HG03064 (cell line): ENCODE results near the gene MEAF6.
"Not testable (repeated sequence)": the region's sequence is repeated elsewhere in the genome, so short reads cannot be mapped to it uniquely, and the experiment has no call there.

Source experiments
- ATAC-seq: cut with Tn5 transposase; IDR thresholded peaks from one replicate; pipeline ENCODE4 v1.9.1; 2021; ENCODE audit warnings: low read depth; ENCODE audit not compliant: unreplicated experiment

The MEAF6 gene

GRCh38 chr1:37532418-37533156 is 18.0 kb upstream of the MEAF6 start:
- ATAC-seq = not testable (repeated sequence)

GRCh38 chr1:37529888-37530287 is 15.3 kb upstream of the MEAF6 start:
- not testable (repeated sequence) for ATAC-seq

- no peak for ATAC-seq
Observed at GRCh38 chr1:37519613-37520012, 5.0 kb upstream of the MEAF6 start.

DNA sequence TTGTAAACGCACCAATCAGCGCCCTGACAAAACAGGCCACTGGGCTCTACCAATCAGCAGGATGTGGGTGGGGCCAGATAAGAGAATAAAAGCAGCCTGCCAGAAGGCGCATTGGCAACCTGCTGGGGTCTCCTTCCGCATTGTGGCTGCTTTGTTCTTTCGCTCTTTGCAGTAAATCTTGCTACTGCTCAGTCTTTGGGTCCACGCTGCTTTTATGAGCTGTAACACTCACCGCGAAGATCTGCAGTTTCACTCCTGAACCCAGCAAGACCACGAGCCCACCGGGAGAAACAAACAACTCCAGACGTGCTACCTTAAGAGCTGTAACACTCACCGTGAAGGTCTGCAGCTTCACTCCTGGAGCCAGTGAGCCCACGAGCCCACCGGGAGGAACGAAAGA is 4.4 kb upstream of the MEAF6 start:
- ATAC-seq = not testable (repeated sequence)

DNA sequence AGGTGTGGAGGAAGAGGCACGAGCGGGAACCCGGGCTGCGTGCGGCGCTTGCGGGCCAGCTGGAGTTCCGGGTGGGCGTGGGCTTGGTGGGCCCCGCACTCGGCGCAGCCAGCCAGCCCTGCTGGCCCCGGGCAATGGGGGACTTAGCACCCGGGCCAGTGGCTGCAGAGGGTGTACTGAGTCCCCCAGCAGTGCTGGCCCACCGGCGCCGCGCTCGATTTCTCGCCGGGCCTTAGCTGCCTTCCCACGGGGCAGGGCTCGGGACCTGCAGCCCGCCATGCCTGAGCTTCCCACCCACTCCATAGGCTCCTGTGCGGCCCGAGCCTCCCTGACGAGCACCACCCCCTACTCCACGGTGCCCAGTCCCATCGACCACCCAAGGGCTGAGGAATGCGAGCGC is 3.7 kb upstream of the MEAF6 start:
- not testable (repeated sequence) for ATAC-seq

- ATAC-seq = no peak
Observed at GRCh38 chr1:37517569-37517968, 3.0 kb upstream of the MEAF6 start.

GRCh38 chr1:37515185-37516034 is 844 bp upstream of the MEAF6 start:
- no peak for ATAC-seq

- ATAC-seq = no peak
Observed at GRCh38 chr1:37513795-37514349, 694 bp downstream of the MEAF6 start.

DNA sequence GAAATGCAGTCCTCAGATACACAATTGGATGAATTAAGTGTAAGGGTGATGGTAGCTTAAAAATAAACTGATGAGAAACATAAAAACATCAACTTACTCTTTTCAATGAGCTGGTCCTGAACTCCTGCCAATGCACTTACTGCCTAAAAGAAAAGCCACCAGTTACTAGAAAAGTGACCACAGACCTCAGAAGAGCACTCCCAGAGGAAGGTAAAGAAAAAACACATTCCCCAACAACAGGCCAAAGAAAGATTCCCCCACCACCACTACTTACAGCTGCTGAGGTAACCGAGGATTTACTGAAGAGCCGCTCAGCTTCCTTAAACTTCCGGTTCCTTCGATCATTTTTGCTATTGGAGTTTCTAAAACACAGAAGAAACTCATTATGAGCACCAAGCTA is 5.4 kb downstream of the MEAF6 start:
- no peak for ATAC-seq

- no peak for ATAC-seq
Observed at GRCh38 chr1:37506740-37507139, 7.8 kb downstream of the MEAF6 start.

- not testable (repeated sequence) for ATAC-seq
Observed at GRCh38 chr1:37502791-37503190, 11.8 kb downstream of the MEAF6 start.

- no peak for ATAC-seq
Observed at GRCh38 chr1:37502104-37502503, 12.5 kb downstream of the MEAF6 start.

DNA sequence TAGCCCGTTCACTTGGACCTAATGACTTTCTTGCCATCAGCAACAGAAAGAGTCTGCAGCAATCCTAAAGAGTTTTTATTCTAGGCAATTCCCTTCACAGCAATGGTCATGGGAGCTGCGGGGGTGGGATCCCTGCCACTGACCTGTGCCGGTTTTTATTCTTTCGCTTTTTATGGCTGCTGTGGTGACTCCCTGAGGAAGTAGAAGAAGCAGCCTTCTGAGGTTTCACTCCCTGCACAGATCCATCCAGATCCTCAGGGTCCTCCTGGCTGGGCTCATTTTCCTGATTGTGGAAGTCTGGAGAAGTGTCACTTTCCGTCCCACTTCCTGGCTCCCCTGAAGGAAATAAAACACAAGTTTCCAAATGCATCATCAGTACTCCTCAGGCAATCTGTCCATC is 12.9 kb downstream of the MEAF6 start:
- no peak for ATAC-seq

DNA sequence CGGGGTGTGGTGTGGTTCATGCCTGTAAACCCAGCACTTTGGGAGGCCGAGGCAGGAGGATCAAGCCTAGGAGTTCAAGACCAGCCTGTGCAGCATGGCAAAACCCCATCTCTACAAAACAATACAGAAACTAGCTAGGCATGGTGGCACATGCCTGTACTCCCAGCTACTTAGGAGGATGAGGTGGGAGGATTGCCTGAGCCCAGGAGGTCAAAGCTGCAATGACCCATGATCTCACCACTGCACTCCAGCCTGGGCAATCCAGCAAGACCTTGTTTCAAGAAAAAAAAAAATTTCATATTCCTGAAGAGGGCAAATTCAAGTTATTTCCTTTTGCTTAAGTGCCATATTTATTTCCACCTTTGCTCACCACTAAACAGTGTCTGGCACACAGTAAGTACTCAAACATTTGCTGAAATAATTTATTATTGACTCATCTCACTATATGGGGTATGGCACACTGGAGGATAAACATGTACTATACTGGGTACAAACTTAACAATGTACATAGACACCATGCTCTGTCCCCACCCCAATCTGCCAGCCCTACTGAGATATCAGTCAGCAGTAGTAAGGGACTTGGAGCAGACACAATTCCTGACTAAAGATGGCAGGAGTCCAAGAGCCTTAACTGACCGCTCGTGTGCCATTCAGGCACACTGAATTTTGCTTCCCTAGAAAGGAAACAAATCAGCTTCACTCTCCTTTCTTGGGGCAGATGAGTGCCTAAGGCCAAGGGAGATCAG is 15.5 kb downstream of the MEAF6 start:
- no peak for ATAC-seq

DNA sequence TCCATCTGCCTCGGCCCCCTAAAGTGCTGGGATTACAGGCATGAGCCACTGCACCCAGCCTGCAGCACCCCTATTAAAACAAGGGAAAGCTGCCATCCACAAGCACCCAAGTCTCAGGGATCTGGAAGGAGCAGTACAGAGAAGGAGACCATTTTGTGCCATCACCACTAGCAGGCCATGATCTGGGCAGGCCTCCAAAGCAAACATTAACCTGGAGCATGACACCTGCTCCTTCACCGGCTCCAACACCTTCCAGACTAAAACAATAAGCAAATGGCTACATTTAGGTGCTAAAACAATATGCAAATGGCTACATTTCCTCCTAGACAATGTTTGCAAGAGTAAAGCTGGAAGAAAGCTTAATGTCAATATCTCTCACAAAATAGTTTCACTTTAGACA is 16.7 kb downstream of the MEAF6 start:
- ATAC-seq = no peak

DNA sequence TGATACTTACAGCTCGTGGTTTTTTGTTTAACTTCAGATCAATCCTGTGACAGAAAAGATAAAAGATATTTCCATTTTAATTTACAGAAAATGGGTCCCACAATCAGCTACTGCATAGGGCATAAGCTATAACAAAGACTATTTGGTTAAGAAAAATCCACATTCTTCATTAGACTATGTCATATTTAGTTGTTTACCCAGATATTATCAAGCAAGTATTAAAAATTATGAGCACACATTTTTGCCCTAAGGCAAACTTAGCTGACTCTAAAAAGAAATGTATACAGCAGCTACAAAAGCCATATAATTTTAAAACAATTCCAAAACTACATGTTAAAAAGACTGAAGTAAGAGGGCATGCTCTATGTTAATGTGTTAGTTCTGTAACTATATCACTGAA is 18.7 kb downstream of the MEAF6 start:
- ATAC-seq = no peak

DNA sequence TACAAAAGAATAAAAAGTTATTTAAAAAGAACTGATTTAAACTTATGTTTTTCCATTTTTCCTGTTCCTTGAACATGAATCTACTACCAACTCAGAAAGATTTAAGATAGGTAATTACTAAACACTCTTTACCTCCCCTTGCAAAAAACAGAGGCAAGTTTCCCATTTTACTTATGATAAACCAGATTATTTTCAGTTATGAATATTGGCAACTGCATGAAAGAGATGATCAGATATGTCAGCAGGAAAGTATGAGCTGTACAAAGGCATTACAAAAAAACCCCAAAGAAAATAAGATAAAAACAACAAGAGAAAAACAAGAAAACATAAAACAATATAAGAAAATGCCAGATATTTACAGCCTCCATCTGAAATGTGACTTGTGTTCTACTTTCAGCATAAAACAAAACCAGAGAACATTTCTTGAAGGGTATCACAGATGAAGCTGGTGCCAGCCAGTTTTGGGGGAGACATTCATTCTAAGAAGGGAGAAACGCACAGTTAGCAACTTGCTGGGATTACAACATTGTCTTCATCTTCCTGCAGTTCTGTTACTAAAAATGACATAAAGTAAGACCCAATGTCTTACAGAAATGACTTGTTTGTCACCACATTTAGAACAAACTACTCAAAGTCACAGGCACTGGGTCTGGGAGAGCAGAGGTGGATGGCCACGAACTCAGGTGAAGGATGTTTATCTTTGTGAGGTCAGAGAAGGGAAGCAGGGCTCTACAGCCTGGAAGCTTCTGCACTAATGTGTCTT is 21.0 kb downstream of the MEAF6 start:
- no peak for ATAC-seq

- no peak for ATAC-seq
Observed at GRCh38 chr1:37487619-37487984, 27.0 kb downstream of the MEAF6 start.

DNA sequence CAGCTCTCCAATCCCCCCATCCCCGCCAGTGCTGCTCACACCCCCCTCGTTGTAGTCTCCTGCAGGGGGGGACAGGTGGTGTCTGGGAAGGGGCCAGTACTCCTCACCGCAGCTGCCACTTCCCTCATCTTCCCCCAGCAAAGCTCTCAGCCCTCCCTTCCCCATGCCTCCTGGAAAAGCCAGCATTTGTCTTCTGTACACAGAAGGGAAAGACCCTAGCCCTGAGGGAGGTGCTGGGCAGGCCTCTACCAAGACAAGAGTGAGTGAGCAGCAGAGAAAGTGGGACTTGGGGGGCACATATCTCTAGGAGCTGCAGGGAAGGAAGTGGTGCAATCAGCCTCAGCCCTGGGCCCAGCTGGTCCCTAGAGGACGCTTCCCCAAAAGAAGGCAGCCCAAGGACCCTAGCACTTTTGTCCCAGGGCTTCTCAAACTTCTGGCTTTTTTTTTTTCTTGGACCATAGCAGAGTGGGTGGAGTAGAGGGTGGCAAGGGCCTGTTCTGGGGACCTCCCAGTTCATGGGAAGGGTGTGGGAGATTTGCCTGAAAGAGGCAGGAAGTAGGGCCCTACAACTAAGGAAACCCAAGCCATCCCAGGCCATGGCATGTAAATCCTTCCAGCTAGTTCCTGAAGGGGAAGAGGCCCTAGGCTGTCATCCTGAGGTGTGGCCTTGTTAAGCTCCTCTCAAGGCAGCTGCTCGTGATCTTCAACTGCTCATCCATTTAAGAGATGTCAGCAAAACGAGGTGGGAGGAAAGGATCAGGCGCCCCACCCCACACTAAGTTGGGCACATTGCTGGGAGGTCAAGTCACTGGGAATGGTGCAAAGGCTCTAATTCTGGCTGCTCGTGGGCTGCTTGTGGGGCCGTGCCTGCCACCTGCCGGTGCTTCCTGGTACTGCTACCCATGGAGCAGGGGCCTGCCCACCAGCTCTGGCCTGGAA is 27.6 kb downstream of the MEAF6 start:
- no peak for ATAC-seq
